ENCODE data around the gene TRPC1. TPM values are rescaled to one million over a fixed set of nuclear protein-coding genes. Genes with fewer than 3 reads are reported as not detected.

The TRPC1 gene
- total RNA-seq (2022; extraction: Qiagen RNA extraction), result 4.9 to 10.0 TPM (median 7.7 TPM) in 5 replicates

GRCh38 chr3:142723968-142724681 is at the start of gene TRPC1:
TSS of gene TRPC1 (plus strand) at chr3:142724034. CDS start at chr3:142724560, 526 bp downstream.

Other genes starting within 250 kb of the TRPC1 start
- 11.0 to 14.7 TPM (median 11.9 TPM) in 5 replicates for gene ATR, start 145.3 kb upstream of the TRPC1 start, total RNA-seq (2022; extraction: Qiagen RNA extraction)
- 8.8 to 11.7 TPM (median 10.3 TPM) in 5 replicates for gene PLS1, start 127.6 kb upstream of the TRPC1 start, total RNA-seq (2022; extraction: Qiagen RNA extraction)
- 23.6 to 34.5 TPM (median 24.0 TPM) in 5 replicates for gene PCOLCE2, start 165.0 kb downstream of the TRPC1 start, total RNA-seq (2022; extraction: Qiagen RNA extraction)
- 1.9 to 2.4 TPM (median 2.2 TPM) in 5 replicates for gene PAQR9, start 239.6 kb downstream of the TRPC1 start, total RNA-seq (2022; extraction: Qiagen RNA extraction)

All from A549 treated with Hydrocortisone at 1 μM for 4 hours (cell line).